Activated CD4-positive, alpha-beta T cell treated with anti-CD3 and anti-CD28 coated beads, Interleukin-2, amount 50 U/mL, for 24 hours (primary cell): ENCODE measurements around the gene PPP2R2D.

Experiments used
- DNase-seq, 2 donors: peaks; one replicate each; pipeline ENCODE4 v3.0.0-alpha.2; 2020; ENCODE audit warnings: low read depth in 1 of 2, low spot score in 1 of 2

PPP2R2D gene

DNA sequence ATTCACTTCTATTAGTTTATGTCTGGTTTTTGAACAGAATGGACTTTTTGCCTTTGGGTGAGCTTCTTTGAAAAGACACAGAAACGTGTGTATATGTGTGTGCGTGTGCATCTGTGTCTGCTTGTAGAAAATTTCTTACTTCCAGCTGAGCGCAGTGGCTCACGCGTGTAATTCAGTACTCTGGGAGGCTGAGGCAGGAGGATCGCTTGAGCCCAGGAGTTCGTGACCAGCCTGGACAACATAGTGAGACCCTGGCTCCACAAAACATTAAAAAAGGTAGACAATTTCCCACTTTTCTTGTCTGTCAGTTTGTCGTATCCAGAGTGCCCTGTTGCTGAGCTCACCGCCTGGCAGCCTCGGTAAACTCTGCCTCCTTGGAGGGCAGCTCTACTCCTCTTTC lies 25.4 kb downstream of the PPP2R2D start:
- no peak for DNase-seq

DNA sequence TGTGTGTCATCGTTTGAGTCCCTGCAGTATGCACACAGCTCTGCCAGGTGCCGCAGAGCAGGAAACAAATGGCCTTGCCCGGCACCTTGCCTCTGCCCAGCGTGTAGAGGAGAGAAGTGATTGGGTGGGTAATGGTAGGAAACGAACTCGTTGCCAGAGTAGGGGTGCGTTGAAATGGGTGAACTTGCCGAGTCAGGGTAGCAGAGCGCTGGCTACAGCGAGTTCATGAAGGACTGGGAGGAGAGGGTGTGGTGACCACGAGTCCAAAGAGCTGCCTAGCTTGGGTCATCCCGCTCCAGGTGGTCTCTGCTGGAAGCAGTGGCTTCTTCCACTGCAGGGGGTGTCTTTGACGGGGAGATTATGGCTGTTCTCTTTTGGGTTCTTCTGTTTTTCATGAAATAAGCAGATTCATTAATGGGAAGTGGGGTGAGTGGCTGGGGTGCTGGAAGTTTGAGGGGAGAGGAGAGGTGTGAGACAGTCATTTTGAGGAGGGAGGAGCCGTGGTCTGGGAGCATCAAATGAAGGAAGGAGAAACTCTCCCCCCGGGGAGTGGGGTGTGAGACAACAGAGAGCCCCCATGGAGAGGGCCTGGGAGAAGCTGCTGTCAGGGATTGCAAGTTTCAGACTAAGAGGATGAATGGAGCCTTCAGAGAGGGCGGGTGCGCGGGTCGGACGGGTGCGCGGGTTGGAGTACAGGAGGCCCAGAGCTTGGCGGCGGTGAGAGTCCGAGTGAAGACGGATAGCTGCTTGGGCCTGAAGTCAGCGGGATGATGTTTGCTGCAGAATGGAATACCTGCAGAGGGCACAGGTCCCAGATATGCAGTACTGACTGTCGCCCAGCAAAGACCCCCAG lies 26.2 kb downstream of the PPP2R2D start:
- no peak for DNase-seq

DNA sequence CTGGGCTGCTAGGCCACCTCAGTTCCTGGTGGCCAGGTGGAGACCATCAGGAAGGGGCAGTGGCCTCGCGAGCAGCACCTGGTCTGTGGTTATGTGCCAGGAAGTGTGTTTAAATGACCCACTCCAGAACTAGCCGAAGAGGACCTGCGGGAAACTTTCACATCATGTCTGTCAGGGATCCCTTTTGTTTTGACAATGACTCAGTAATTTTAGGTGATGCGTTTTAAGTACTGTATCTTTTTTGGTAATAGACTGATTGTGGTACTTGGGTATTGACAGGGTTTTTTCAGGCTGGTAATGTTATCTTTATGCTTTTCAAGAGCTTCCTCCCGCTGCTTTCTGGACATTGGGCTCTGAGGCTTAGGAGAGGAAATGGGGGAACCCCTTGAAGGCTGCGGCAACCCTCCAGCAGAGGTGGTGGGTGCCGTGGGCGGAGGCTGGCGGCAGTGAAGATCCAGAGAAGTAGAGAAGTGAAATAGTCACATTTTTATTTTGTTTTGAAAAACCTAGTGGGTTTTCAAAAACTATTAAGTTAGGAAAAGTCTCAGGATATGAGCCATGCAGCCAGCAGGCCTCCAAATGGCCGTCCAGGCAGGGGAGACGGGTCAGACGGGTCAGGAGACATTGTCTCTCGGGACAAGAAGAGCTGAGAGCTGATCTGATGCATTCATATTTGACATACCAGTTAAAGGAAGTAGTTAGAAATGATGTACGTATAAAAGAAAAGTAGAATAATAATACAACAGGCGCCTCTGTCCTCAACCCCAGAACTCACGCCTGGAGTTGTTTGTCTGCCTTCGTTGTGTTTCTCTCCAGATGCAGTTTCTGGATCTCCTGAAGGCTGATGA lies 27.7 kb downstream of the PPP2R2D start:
- no peak for DNase-seq

DNA sequence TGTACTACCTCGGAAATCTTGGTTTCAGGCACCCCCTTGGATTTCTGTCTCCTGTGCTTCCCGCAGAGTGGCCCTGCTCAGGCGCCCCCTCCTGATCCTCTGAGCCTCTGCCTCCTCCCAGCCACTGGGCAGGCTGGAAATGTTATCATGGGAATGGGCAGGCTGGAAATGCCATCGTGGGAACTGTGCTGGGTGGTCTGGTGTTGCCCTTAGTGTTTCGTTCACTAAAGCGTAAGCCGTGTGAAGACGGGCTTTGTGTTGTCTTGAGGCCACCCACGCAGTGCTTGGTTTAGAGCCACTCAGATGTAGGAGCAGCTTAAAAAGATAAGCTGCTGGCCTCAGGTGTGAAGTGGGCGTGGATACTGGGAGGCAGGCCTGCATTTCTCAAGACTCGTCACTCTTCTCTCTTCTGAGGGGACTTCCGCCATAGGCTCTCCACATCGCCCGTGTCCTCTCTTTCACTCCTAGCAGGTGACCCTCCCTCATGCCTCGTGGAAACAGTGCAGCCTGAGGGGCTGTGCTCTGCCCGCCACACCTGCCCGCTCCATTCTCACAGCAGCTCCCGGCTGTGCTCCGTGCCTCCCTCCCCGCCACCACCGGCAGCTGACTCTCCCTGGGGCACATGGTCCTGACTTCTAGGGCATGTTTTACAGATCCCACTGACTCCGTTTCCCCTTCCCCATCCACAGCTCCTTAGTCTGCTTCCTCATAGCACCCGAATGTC lies 28.5 kb downstream of the PPP2R2D start:
- DNase-seq = no peak

DNA sequence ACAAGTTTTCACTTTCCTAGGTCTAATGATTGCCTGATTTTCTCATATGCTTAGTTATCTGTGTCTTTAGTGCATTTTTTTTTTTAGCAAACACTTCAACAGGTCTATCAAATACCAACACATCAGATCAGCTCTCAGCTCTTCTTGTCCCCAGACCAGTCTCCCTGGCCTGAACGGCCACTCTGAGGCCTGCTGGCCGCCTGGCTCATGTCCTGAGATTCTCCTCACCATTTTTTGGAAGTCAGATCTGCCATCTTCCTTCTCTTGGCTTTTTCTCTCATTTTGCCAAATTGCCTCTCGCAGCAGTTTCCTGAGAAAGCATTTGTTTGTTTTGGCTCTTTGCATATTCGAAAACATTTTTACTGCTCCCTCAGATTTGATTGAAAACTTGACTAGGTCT lies 29.3 kb downstream of the PPP2R2D start:
- DNase-seq = no peak

DNA sequence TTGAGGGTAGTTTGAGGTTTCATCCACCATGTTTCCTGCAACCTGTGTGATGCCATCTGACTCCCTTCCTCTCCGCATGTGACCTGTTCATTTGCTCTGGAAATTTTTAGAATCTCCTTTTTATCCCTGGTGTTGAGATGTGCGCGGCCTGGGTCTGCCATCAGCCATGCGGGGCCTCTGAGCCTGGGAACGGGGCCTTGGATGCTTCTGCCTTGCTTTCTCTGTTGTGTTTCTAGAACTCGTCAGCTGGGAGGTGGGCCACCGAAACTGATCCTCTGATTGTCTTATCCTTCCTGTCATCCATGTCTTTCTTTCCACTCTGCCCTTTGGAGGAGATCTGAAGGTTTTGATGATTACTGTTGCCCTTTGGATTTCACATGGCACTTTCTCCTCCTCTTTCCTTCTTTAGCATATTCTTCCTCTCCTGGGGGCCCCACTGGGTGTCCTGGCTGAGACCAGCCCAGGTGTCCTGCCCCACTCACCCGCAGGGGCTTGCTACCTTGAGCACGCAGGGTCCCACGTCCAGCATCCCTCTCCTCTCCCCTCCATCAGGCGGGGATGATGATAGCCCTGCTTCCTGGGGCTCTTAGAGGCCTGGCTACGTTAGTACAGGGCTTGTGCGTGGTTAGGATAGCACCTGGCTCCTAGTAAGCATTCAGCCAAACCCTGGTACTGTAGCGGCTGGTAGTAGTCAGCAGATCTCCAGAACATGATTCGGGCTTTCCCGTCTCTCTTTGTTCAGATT lies 29.9 kb downstream of the PPP2R2D start:
- DNase-seq = no peak

DNA sequence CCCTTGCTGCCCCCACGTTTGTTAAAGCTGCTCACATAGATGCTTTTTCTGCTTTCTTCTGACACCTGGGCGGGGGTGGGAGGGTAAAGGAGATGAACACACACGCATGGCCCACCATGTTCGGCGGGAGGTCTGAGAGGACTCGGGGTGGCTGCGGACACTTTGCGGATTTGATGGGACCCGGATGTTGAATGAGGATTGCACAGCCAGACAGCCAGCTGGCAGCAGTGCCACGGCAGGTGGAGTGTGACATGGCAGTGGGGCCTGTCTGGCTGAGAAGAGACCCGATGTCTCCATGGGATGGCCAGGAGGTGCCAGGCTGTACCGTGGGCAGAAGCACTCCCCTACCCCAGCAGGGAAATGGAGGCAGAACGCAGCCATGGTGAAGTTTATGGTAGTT lies 31.2 kb downstream of the PPP2R2D start:
- no peak for DNase-seq

DNA sequence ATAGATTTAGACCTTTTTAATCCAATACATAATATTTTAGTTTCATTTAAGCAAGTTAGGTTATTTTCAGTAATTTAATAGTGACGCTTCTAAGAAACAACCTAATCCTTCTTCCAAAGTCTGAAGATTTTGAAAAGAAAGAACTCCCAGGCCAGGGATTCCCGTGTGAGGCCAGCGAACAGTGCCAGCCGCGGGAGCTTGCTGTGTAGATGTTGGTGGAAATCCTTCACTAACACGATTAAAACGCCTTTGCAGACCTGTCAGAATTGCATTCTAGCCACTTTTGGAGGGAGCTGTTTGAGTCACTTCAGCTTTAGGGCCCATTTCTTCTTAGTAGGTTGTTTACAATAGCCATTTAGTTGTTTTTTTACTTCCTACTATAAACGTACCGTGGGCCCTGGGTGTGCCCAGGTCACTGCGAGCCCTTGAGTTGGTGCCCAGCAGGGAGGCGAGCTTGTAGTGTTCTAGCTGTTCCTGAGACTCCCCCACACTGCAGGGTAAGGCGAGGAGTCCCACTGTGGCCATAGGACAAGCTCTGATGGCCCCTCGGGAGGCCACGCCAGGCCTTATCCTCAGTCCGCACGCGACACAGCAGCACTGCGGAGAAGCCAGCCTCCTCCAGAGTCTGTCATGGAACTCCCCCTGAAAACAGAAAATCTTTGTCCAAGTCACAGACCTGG lies 32.3 kb downstream of the PPP2R2D start:
- DNase-seq = no peak

DNA sequence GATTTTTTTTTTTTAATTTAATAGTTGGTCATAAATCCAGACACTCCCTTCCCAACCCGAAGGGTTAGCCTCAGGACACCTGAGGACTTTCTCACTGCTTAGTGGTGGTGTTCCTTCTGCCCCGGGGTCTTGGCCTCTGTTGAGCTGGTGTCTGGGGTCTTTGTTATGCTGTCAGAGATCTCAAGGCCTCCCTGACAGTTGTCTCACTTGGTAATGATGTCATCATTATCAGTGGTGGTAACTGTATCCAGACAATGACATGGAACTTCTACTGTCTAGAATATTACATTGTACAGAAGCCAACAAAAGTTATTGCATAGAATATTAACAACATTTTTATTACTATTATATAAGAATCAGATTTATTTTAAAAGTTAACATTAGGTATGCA lies 32.9 kb downstream of the PPP2R2D start:
- no peak for DNase-seq

DNA sequence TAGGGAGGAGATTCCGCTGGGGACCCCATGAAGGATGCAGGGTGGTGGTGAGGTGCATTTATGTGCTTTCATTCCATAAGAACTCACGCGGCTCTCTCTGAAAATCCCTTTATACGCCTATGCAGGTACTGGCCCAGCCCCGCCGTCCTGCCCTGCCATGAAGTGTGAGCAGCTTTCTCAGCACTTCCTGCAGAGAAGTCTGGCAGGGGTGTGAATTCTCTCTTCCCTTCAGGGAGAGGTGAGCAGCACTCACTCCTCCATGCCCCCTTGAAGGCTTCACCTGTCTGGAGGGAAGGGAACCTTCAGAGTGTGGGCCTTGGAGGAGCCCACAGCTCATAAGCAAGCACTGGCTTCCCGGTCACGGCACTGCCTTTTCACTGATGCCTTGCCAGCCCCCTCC lies 34.0 kb downstream of the PPP2R2D start:
- no peak for DNase-seq

DNA sequence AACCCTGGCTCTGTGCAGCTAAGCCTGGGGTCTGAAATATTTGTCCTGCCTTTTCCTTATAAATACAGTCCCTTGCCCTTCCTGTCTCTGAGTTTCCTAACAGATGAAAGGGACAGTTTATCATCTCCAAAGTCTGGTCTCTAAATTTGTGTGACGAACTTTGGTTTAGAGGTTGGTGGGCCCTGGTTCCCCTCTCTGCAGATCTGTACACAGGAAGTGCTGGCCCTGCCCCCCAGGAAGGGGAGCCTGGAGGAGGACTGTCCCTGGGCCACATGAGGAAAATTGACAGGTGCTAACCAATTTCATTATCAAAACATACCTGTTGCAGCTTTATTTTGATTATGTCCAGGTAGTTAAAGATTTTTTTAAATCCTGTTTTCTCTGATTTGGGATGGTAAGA lies 34.5 kb downstream of the PPP2R2D start:
- no peak for DNase-seq

DNA sequence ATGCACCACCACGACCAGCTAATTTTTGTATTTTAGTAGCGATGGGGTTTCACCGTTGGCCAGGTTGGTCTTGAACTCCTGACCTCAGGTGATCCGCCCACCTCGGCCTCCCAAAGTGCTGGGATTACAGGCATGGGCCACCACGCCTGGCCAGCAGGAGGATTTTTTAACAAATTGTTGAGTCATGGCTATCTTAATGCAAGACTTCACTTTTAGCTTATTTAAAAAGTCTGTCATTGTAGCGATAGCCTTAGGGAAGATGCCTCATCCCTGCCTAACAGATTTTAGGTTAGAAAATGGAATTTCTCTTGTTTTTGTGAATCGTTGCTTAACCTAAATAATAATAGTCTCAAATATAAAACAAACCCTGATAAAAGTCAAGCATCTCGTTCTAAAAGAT lies 35.5 kb downstream of the PPP2R2D start:
- no peak for DNase-seq

DNA sequence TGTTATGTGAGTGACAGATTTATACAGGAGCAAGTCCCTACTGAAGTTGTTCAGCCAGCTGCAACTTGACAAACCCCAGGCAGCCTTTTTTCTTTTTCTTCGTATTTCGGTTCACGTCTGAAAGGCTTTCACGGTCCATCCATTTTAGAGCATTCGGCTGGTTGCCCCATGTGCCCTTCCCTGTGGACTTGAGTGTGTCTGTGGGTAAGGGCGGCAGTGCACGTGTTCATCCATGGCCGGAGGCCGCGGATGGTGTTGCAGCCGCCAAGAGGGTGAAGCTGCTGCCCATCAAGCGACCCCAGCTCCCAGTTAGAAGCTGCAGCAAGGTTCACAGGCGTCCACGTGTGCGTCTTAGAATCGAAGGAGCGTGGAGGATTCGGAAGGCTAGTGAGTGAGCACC lies 35.9 kb downstream of the PPP2R2D start:
- DNase-seq = no peak

DNA sequence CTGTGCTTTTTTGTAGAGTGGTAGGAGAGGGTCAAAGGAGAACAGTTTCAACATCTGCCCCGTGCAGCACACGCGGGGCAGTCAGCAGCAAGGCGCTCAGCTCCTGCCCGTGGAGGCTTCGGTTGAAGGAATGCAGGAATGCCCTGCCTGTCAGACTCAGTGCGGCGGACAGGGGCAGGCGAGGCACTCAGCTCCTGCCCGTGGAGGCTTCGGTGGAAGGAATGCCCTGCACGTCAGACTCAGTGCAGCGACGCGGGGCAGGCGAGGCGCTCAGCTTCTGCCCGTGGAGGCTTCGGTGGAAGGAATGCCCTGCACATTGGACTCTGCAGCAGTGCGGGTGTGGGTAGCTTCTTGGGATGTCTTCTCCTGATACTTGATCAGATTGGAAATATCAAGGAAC lies 37.0 kb downstream of the PPP2R2D start:
- DNase-seq = no peak

DNA sequence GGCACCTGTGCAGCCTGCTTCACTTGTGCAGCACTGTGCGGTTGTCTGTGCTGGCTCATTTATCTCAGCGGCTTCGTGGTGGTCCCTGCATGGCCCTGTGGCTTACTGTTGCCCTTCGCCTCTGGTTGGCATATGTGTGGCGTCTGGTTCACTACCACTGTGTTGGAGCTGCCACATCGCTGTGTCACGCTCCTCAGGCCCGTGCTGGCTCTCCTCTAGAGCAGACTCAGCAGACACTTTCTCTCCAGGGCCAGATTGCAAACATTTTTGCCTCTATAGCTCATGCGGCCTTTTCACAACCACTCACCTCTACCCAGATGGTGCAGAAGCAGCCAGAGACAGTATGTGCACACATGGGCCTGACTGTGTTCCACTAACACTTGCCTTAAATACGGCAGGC lies 37.9 kb downstream of the PPP2R2D start:
- DNase-seq = no peak

DNA sequence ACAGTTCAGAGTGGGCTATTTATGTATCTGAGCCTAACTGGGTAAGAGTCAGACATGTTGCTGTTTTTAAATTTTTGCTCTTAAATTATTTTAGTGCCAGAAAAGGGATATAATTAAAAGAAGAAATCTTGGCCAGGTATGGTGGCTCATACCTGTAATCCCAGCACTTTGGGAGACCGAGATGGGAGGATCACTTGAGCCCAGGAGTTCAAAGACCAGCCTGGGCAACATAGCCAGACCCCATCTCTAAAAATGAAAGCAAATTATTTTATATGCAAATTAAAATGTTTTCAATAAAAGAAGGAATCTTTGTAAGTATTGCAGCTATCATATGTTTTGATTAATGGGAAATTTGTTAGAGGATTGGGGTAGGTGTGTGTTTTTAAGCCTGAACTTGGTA lies 41.6 kb downstream of the PPP2R2D start:
- no peak for DNase-seq

DNA sequence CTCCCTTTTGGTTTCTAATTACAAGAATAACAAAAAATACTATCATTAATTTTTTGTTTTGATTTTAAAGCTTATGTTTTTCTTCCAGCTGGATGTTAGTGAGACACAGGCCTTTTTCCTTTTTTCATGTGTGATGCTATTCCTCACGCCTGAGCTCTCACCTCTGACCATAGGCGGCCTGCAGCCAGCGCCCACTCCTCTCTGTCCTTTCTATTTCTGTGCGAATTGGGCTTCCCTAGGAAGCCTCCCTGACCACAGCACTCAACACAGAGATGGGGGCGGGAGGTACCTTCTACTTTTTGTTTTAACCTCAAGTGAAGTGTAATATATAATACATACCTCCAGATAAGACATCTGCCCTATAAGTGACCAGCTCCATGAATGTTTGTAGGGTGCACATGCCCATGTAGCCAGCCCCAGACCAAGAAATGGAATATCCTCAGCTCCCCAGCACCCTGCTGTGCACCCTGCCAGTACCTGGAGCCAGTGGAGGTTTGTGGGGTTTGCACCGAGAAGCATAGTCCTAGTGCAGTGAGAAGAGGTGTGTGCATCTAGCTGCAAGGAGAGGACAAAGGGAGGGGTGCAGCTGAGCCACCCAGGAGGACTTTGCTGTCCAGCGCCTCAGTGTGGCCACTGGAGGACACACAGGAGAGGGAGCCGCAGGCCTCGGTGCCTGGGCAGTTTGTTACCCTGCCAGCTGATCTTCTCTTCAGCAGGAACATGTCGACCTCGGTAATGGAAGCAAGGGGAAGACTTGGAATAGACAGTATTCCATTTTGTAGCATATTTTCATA lies 42.4 kb downstream of the PPP2R2D start:
- DNase-seq = no peak

DNA sequence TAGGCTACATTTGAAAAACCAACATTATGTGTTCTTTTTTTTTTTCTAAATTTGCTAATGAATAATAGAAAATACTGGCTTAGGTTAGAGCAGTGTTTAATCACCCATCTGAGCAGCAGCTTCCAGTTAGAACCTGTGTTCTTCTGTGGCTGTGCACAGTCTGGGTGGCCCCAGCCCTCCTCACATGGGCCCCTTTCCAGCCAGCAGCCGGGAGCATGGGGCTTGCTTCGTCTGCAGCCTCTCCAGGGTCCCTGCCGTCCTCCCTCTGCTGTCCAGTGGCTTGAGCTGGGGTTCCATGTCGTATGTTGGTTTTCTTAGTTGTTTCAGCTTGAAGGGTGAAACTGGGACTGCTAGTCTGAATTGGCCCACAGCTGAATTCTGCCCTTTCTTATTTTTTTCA lies 43.6 kb downstream of the PPP2R2D start:
- DNase-seq = no peak

DNA sequence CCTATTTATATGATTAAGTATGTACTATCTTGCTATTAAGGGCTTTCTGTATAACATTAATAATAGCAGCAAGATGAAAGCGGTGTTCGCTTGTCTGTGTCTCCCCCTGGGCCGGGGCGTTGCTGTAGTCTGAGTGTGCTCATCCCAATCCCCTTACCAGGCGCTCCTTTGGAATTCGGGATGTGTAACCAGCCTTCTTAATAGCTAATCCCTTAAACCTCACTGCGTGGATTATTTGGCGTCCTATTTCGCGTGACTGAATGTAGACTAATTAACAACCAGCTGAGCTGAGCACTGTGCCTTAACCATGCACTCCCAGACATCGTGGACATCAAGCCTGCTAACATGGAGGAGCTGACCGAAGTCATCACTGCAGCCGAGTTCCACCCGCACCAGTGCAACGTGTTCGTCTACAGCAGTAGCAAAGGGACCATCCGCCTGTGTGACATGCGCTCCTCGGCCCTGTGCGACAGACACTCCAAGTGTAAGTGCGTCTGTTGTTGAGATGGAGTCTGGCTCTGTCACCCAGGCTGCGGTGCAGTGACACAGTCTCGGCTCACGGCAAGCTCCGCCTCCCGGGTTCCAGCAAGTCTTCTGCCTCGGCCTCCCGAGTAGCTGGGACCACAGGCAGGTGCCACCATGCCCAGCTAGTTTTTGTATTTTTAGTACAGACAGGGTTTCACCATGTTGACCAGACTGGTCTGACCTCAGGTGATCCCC lies 44.3 kb downstream of the PPP2R2D start:
- DNase-seq = no peak
